H1 (cell line): ENCODE data around the gene GRK3.

Source experiments
- CEBPB ChIP-seq: IDR thresholded peaks from 2 replicates; pipeline ENCODE4 v1.6.1; 2012; ENCODE audit warnings: low read depth, low read length
- CTCF ChIP-seq, 3 experiments: IDR thresholded peaks; 1 replicate in 2 of 3; 2 replicates in 1 of 3; pipeline versions ENCODE4 v1.5.1 to v1.6.1; 2011; ENCODE audit warnings: low read length in 3 of 3, mild to moderate bottlenecking in 3 of 3, inconsistent platforms in 2 of 3, low read depth in 1 of 3, moderate library complexity in 1 of 3; ENCODE audit not compliant: insufficient read depth in 1 of 3; ENCODE audit errors: control extremely low read depth in 1 of 3
- POLR2AphosphoS5 ChIP-seq: IDR thresholded peaks from 2 replicates; pipeline ENCODE4 v1.6.1; 2011; ENCODE audit warnings: low read depth, low read length
- SUZ12 ChIP-seq: fragments of 200-600 bp; sonication (generic); IDR thresholded peaks from 2 replicates; pipeline ENCODE4 v1.6.1; 2012; ENCODE audit warnings: mild to moderate bottlenecking, inconsistent platforms, low read length, moderate library complexity, mixed read lengths

GRCh38 chr22:25645266-25645665 lies 80.8 kb downstream of the GRK3 start:
- TF ChIP-seq CTCF (IDR thresholded peaks at IDR 0.05; ENCODE audit: control extremely low read depth in 1 of 3, insufficient read depth in 1 of 3, low read depth in 1 of 3, low read length in 3 of 3): no peak
- no peak for TF ChIP-seq CEBPB
- no peak for TF ChIP-seq POLR2AphosphoS5
- no peak for TF ChIP-seq SUZ12
